ENCODE data around the gene PPP3CB. TPM values are rescaled to one million over a fixed set of nuclear protein-coding genes. Genes with fewer than 3 reads are reported as not detected.

The PPP3CB gene
- total RNA-seq, 1 experiment from 2014 or later, result 34.0 TPM

- Histone ChIP-seq H3K27ac (no peak overlapping the region), H3F3A (ENCODE audit: insufficient read depth, low read depth) (no peaks in the 10 kb centered on the region; the same call in 1 of the 2 replicates), H3K9me3 (ENCODE audit: insufficient read depth, low read depth) (no peaks in the 10 kb centered on the region), H3K4me2 (no peak overlapping the region), H3K79me2 (ENCODE audit: low read depth) (no peaks in the 10 kb centered on the region), H4K20me1 (ENCODE audit: insufficient read depth) (no peaks in the 10 kb centered on the region), H3K9me2 (ENCODE audit: insufficient read depth) (no peaks in the 10 kb centered on the region), H3K4me1 (replicated peaks; ENCODE audit: insufficient read depth) (no peaks in the 10 kb centered on the region), H3K4me3 (no peak overlapping the region), H3K36me3 (ENCODE audit: low read depth) (peaks cover 6% of the 10 kb centered on the region; the same call in 1 of the 2 replicates), H2AFZ (no peak overlapping the region), H3K27me3 (ENCODE audit: insufficient read depth, low read depth) (no peaks in the 10 kb centered on the region)
- ChIA-PET POLR2A (ENCODE audit: unreplicated experiment) (no interaction called here), CTCF (no interaction called here)
- intact Hi-C loops (cut with micrococcal nuclease; ENCODE audit: unreplicated experiment), result no loop called here
- no TSS peak for BruUV-seq (replicated peaks)
- no peak for DNase-seq
- TF ChIP-seq CTCF (conservative IDR thresholded peaks at IDR 0.05) (no peak), EZH2 (IDR thresholded peaks at IDR 0.05; ENCODE audit: low read depth) (no peak)
Observed at GRCh38 chr10:73522263-73522662, 26.4 kb upstream of the PPP3CB start.

- TF ChIP-seq EZH2 (IDR thresholded peaks at IDR 0.05; ENCODE audit: low read depth), result no peak
- TF ChIP-seq CTCF (conservative IDR thresholded peaks at IDR 0.05), result no peak
Observed at GRCh38 chr10:73519336-73519735, 23.5 kb upstream of the PPP3CB start.

DNA sequence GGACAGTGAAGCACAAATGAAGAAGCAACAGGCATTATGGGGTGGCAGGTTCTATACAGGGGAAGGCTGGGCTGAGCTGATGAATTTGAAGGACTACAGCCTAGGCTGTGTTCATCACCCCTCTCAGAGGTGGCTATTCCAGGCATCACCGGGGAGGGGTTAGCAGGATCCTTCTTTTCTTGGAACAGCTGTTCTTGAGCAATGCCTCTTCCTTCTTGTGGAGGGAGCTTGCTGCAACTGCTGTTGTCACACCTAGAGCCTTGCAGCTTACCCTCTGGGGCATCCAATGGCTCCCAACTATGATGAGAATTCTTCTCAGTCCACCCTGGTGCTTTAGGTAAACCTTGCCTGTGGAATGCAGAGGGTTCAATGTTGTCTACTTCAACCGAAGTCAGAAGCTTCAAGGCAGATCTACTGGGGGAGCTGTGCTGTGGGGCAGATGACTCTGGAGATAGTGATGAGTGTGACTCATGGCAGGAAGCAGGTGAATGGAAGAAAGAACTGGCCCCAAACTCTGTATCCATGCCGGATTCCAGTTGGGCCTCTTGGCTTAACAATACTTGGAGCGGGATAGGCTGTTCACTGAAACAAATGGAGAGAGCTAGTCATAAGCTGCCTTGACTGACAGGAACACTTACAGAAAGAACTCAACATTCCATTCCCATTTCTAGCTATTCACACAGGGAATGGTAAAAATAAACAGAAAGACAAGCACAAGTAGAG is 21.5 kb upstream of the PPP3CB start:
- H2AFZ ChIP-seq, result no peak overlapping the region
- no peak for TF ChIP-seq EZH2 (IDR thresholded peaks at IDR 0.05; ENCODE audit: low read depth)
- no peak for TF ChIP-seq CTCF (conservative IDR thresholded peaks at IDR 0.05)
- no peaks in the 10 kb centered on the region for H3K27me3 ChIP-seq (ENCODE audit: insufficient read depth, low read depth)
- intact Hi-C loops (cut with micrococcal nuclease; ENCODE audit: unreplicated experiment), result no loop called here
- H3K27ac ChIP-seq, result no peak overlapping the region
- no peaks in the 10 kb centered on the region for H4K20me1 ChIP-seq (ENCODE audit: insufficient read depth)
- H3K9me3 ChIP-seq (ENCODE audit: insufficient read depth, low read depth), result no peaks in the 10 kb centered on the region
- H3K36me3 ChIP-seq (ENCODE audit: low read depth), result peaks cover 4% of the 10 kb centered on the region; the same call in 1 of the 2 replicates
- no peaks in the 10 kb centered on the region for H3K9me2 ChIP-seq (ENCODE audit: insufficient read depth)
- no peak overlapping the region for H3K4me3 ChIP-seq
- no peaks in the 10 kb centered on the region for H3F3A ChIP-seq (ENCODE audit: insufficient read depth, low read depth)
- H3K79me2 ChIP-seq (ENCODE audit: low read depth), result no peaks in the 10 kb centered on the region
- no peaks in the 10 kb centered on the region for H3K4me1 ChIP-seq (replicated peaks; ENCODE audit: insufficient read depth)
- ChIA-PET CTCF (interaction anchor here (0.6 kb wide), 1 partner anchor 21 kb away, joined by 4 read pairs; no protein-coding TSS in a partner anchor), POLR2A (ENCODE audit: unreplicated experiment) (interaction anchor here (0.6 kb wide), 1 partner anchor 21 kb away, joined by 3 read pairs; the partner anchor contains the start of gene PPP3CB)
- no peak overlapping the region for H3K4me2 ChIP-seq
- peak in 1 of 2 experiments; percentile 27 for DNase-seq
- BruUV-seq (replicated peaks), result no TSS peak

More at GRCh38 chr10:73519336-73519735, 23.5 kb upstream of the PPP3CB start:
- Histone ChIP-seq H3F3A (ENCODE audit: insufficient read depth, low read depth) (no peaks in the 10 kb centered on the region), H3K4me3 (no peak overlapping the region), H3K9me3 (ENCODE audit: insufficient read depth, low read depth) (no peaks in the 10 kb centered on the region), H3K27me3 (ENCODE audit: insufficient read depth, low read depth) (no peaks in the 10 kb centered on the region), H3K36me3 (ENCODE audit: low read depth) (peaks cover 6% of the 10 kb centered on the region; the same call in 1 of the 2 replicates), H3K4me1 (replicated peaks; ENCODE audit: insufficient read depth) (no peaks in the 10 kb centered on the region), H4K20me1 (ENCODE audit: insufficient read depth) (no peaks in the 10 kb centered on the region), H3K4me2 (no peak overlapping the region), H3K9me2 (ENCODE audit: insufficient read depth) (no peaks in the 10 kb centered on the region), H3K27ac (no peak overlapping the region), H3K79me2 (ENCODE audit: low read depth) (no peaks in the 10 kb centered on the region), H2AFZ (no peak overlapping the region)
- DNase-seq, result no peak
- intact Hi-C loops (cut with micrococcal nuclease; ENCODE audit: unreplicated experiment), result no loop called here
- ChIA-PET POLR2A (ENCODE audit: unreplicated experiment) (no interaction called here), CTCF (no interaction called here)
- BruUV-seq (replicated peaks), result no TSS peak

All from PC-9 (cell line).